SU-DHL-6 (cell line): Measurements from ENCODE around the gene PICK1.

ENCODE experiments used
- H2AFZ ChIP-seq: fragments of 200-600 bp; sonication (generic); 2 replicates; pipeline ENCODE4 v1.6.1; 2014; ENCODE audit warnings: low read depth, mild to moderate bottlenecking, moderate library complexity, mixed read lengths, antibody characterized with exemption, low read length; ENCODE audit not compliant: severe bottlenecking
- H3F3A ChIP-seq: fragments of 200-600 bp; shearing (Covaris generic); 2 replicates; pipeline ENCODE4 v1.6.0; 2016; ENCODE audit warnings: antibody characterized with exemption, mild to moderate bottlenecking; ENCODE audit not compliant: insufficient read depth
- H3K27ac ChIP-seq: fragments of 200-600 bp; sonication (generic); 2 replicates; pipeline ENCODE4 v1.5.1; 2016; ENCODE audit warnings: low read depth, mild to moderate bottlenecking, low read length, moderate library complexity, mixed read lengths
- H3K27me3 ChIP-seq: fragments of 200-600 bp; sonication (generic), shearing (Covaris generic); 2 replicates; pipeline ENCODE4 v1.6.0; 2014; ENCODE audit warnings: mild to moderate bottlenecking, low read length
- H3K36me3 ChIP-seq: fragments of 200-600 bp; sonication (generic); 2 replicates; pipeline ENCODE4 v1.6.1; 2014; ENCODE audit warnings: mild to moderate bottlenecking, low read length, mixed read lengths
- H3K4me2 ChIP-seq: fragments of 300-600, 200-600 bp; shearing (Covaris generic), sonication (generic); 2 replicates; pipeline ENCODE4 v1.6.0; 2014; ENCODE audit warnings: low read length, low read depth, mild to moderate bottlenecking; ENCODE audit not compliant: poor library complexity, severe bottlenecking
- H3K4me3 ChIP-seq: fragments of 200-600 bp; sonication (generic); 2 replicates; pipeline ENCODE4 v1.5.1; 2014; ENCODE audit warnings: antibody characterized with exemption, low read length, mild to moderate bottlenecking, mixed read lengths; ENCODE audit not compliant: insufficient read depth, poor library complexity, severe bottlenecking
- H3K79me2 ChIP-seq: fragments of 200-600 bp; sonication (generic); 2 replicates; pipeline ENCODE4 v1.6.1; 2014; ENCODE audit warnings: mild to moderate bottlenecking, low read length, moderate library complexity; ENCODE audit not compliant: insufficient read depth
- H3K9ac ChIP-seq: fragments of 200-600 bp; sonication (generic); 2 replicates; pipeline ENCODE4 v1.7.0; 2014; ENCODE audit warnings: mild to moderate bottlenecking, low read length
- H3K9me2 ChIP-seq: fragments of 200-600 bp; sonication (generic); replicated peaks from 2 replicates; pipeline ENCODE4 v1.6.1; 2014; ENCODE audit warnings: low read length; ENCODE audit not compliant: insufficient read depth
- H3K9me3 ChIP-seq: fragments of 200-600 bp; sonication (generic); 2 replicates; pipeline ENCODE4 v1.6.1; 2014; ENCODE audit warnings: low read length, mixed read lengths; ENCODE audit not compliant: insufficient read depth
- H4K20me1 ChIP-seq: fragments of 200-600 bp; sonication (generic); 2 replicates; pipeline ENCODE4 v1.6.1; 2014; ENCODE audit warnings: low read depth, mild to moderate bottlenecking, antibody characterized with exemption, low read length, moderate library complexity, mixed read lengths
- CTCF ChIP-seq: fragments of 200-600 bp; sonication (generic); IDR thresholded peaks from one replicate; pipeline ENCODE4 v1.5.1; 2017; ENCODE audit warnings: antibody characterized with exemption, mild to moderate bottlenecking, low read length, moderate library complexity; ENCODE audit not compliant: insufficient read depth, poor library complexity, severe bottlenecking
- EZH2phosphoT487 ChIP-seq: fragments of 200-600 bp; sonication (generic), shearing (Covaris generic); conservative IDR thresholded peaks from 2 replicates; pipeline ENCODE4 v1.6.1; 2018; ENCODE audit warnings: mild to moderate bottlenecking, antibody characterized with exemption, low read length, moderate library complexity, mixed read lengths

The PICK1 gene

DNA sequence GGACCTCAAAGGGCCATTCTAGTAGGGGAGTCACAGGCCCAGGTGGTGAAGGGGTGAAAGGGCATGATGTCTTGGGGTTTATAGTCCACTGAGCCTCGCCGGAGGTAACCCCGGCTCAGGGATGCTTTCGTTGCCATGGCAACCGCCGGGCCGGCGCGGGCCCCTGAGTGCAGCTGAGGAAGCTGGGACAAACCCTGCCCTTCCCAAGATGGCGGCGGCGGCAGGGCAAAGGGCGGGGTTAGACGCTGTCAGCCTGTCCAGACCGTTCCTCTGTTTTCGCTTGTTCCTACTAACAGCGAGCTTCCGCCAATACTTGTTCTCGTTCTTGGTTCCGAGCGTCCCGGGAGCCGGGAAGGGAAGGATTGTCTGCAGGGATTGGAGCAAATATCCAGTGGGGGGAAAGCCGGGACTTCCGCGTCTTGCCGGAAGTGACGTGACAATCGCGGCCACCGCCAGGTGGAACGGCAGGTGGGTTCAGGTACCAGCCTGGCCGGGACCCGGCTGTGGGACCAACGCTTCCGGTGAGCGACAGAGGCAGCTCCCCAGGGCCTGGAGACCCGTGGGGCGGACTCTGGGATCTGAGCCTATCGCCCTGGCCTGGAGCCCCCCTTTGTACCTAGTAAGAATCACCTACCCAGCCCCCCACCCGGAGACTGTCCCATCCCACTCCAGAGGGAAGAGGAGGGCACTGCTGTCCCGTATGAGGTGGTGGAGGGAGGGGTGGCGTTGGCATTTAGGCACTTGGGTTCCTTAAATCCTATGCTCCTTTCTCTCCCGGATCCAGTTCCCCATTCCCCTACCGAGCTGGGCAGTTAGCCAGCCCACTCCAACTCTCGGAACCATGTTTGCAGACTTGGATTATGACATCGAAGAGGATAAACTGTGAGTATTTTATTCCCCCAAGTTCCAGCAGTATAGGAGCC lies at the start of gene PICK1:
Gene PICK1, plus strand, starts transcription at position 436 of the 923 bp plus-strand sequence. Its CDS starts 406 bp downstream, at position 842.
- peak within 1 kb of the TSS; percentile 98 for H2AFZ ChIP-seq

GRCh38 chr22:38009000-38009806 lies 48.0 kb upstream of the PICK1 start:
- no peaks in the 10 kb centered on the region for H3K36me3 ChIP-seq
- H3K4me3 ChIP-seq, result no peak overlapping the region
- no peaks in the 10 kb centered on the region for H3F3A ChIP-seq
- no peak for TF ChIP-seq CTCF
- TF ChIP-seq EZH2phosphoT487, result no peak
- H3K9me3 ChIP-seq, result no peaks in the 10 kb centered on the region
- H3K9me2 ChIP-seq, result no peaks in the 10 kb centered on the region
- no peaks in the 10 kb centered on the region for H3K27me3 ChIP-seq
- H3K4me2 ChIP-seq, result no peak overlapping the region
- H3K79me2 ChIP-seq, result no peaks in the 10 kb centered on the region
- H3K9ac ChIP-seq, result no peak overlapping the region
- H3K27ac ChIP-seq, result no peak overlapping the region
- H2AFZ ChIP-seq, result no peak overlapping the region
- H4K20me1 ChIP-seq, result no peaks in the 10 kb centered on the region

More for the DNA sequence above, at the start of gene PICK1:
- Histone ChIP-seq H4K20me1 (no peaks in the 10 kb centered on the region), H3K27me3 (no peaks in the 10 kb centered on the region), H3K9me2 (no peaks in the 10 kb centered on the region), H3K79me2 (no peaks in the 10 kb centered on the region), H3K4me2 (peak within 1 kb of the TSS; percentile 65), H3K9ac (peak within 1 kb of the TSS; percentile 56), H3K27ac (peak within 1 kb of the TSS; percentile 60), H3K9me3 (no peaks in the 10 kb centered on the region), H3F3A (peaks cover 3% of the 10 kb centered on the region; the same call in 1 of the 2 replicates), H3K4me3 (peak within 1 kb of the TSS; percentile 68), H3K36me3 (no peaks in the 10 kb centered on the region)
- TF ChIP-seq CTCF (no peak), EZH2phosphoT487 (no peak)

- H3K36me3 ChIP-seq, result no peaks in the 10 kb centered on the region
- H2AFZ ChIP-seq, result no peak overlapping the region
- no peaks in the 10 kb centered on the region for H3K79me2 ChIP-seq
- H3K9me3 ChIP-seq, result no peaks in the 10 kb centered on the region
- H3K9me2 ChIP-seq, result no peaks in the 10 kb centered on the region
- H3F3A ChIP-seq, result no peaks in the 10 kb centered on the region
- H4K20me1 ChIP-seq, result no peaks in the 10 kb centered on the region
- H3K4me2 ChIP-seq, result no peak overlapping the region
- no peak overlapping the region for H3K4me3 ChIP-seq
- no peak overlapping the region for H3K9ac ChIP-seq
- no peaks in the 10 kb centered on the region for H3K27me3 ChIP-seq
- TF ChIP-seq CTCF (no peak), EZH2phosphoT487 (no peak)
- no peak overlapping the region for H3K27ac ChIP-seq
These were observed 44.6 kb upstream of the PICK1 start for GRCh38 chr22:38012604-38013072.
